Uterus (tissue), 2 donors: Measurements from ENCODE around the gene RFX8.

Experiments used
- POLR2A ChIP-seq, 2 donors: fragments of 450-650 bp; IDR thresholded peaks; one replicate each; pipeline ENCODE4 v1.6.1; 2016; ENCODE audit warnings: antibody characterized with exemption in 2 of 2, mild to moderate bottlenecking in 1 of 2, moderate library complexity in 1 of 2
- TF ChIP-seq, protein P1 (sequence below), 4 experiments: fragments of 200-600 bp in 2 of 4; fragments of 450-650 bp in 2 of 4; sonication (generic) in 2 of 4; IDR thresholded peaks; one replicate each; pipeline ENCODE4 v1.5.1; 2016 to 2019; ENCODE audit warnings: antibody characterized with exemption in 4 of 4, mild to moderate bottlenecking in 2 of 4, moderate library complexity in 1 of 4

- TF ChIP-seq, protein P1, sequence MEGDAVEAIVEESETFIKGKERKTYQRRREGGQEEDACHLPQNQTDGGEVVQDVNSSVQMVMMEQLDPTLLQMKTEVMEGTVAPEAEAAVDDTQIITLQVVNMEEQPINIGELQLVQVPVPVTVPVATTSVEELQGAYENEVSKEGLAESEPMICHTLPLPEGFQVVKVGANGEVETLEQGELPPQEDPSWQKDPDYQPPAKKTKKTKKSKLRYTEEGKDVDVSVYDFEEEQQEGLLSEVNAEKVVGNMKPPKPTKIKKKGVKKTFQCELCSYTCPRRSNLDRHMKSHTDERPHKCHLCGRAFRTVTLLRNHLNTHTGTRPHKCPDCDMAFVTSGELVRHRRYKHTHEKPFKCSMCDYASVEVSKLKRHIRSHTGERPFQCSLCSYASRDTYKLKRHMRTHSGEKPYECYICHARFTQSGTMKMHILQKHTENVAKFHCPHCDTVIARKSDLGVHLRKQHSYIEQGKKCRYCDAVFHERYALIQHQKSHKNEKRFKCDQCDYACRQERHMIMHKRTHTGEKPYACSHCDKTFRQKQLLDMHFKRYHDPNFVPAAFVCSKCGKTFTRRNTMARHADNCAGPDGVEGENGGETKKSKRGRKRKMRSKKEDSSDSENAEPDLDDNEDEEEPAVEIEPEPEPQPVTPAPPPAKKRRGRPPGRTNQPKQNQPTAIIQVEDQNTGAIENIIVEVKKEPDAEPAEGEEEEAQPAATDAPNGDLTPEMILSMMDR (IDR thresholded peaks at IDR 0.05): no peak
- no peak for TF ChIP-seq POLR2A (IDR thresholded peaks at IDR 0.05)
Observed at GRCh38 chr2:101442042-101442666, 32.8 kb downstream of the RFX8 start.
